HCT116 (cell line): Measurements from ENCODE around the gene STK4. TPM values are rescaled to one million over a fixed set of nuclear protein-coding genes. Genes with fewer than 3 reads are reported as not detected.

ENCODE experiments used
- ATAC-seq: fragments of 200-7000 bp; cut with Tn5 transposase; 2 replicates; pipeline ENCODE4 v1.9.1; 2020; ENCODE audit warnings: mild to moderate bottlenecking, moderate library complexity
- BruUV-seq: library from RNA; stranded (reverse); fragments of 400-500 nt; replicated peaks from 2 replicates; lab custom pipeline; 2021; lab: Mats Ljungman, UMichigan
- CTCF ChIA-PET: fragments of 300-600 bp; sonication (Branson Sonifier 250); formaldehyde crosslinking; loops from one replicate; lab custom pipeline; 2021; ENCODE audit warnings: antibody characterized with exemption; lab: Charles Lee
- POLR2A ChIA-PET: fragments of 300-600, 350-600 bp; sonication (Branson Sonifier 250); formaldehyde crosslinking; loops from one replicate; lab custom pipeline; 2021; ENCODE audit warnings: antibody characterized with exemption; lab: Charles Lee
- RAD21 ChIA-PET, 2 experiments: fragments of 300-600 bp; sonication (Branson Sonifier 250); formaldehyde crosslinking; loops; one replicate each; lab custom pipeline; 2023; ENCODE audit warnings: low total read pairs in 2 of 2; ENCODE audit not compliant: uncharacterized antibody in 2 of 2, unreplicated experiment in 2 of 2, low non-redundant PET in 1 of 2; lab: Charles Lee
- DNase-seq: peaks from one replicate; pipeline ENCODE4 v3.0.0-alpha.2; 2010; ENCODE audit warnings: low read depth, low spot score
- H2AFZ ChIP-seq: fragments of 200-600 bp; shearing (Covaris generic), sonication (generic); 2 replicates; pipeline ENCODE4 v1.6.1; 2017; ENCODE audit warnings: low read depth, mixed run types, mixed read lengths, antibody characterized with exemption, low read length; ENCODE audit not compliant: poor library complexity, severe bottlenecking
- H3K27ac ChIP-seq: 2 replicates; pipeline ENCODE4 v1.5.1; 2012; ENCODE audit warnings: low read depth, low read length
- H3K27me3 ChIP-seq: fragments of 200-600 bp; sonication (generic); 2 replicates; pipeline ENCODE4 v1.6.1; 2016; ENCODE audit warnings: mixed run types, low read length, mixed read lengths; ENCODE audit not compliant: insufficient read depth
- H3K36me3 ChIP-seq, 2 experiments: fragments of 200-500 bp in 1 of 2; fragments of 200-600 bp in 1 of 2; sonication (Bioruptor generic) in 1 of 2; sonication (generic) in 1 of 2; 2 replicates each; pipeline versions ENCODE4 v1.5.1 to v1.6.1; 2014 to 2016; ENCODE audit warnings: low read length in 2 of 2, inconsistent platforms in 1 of 2, mixed read lengths in 1 of 2, mixed run types in 1 of 2; ENCODE audit not compliant: insufficient read depth in 2 of 2, control insufficient read depth in 1 of 2
- H3K4me1 ChIP-seq, 2 experiments: fragments of 200-600 bp in 1 of 2; sonication (generic) in 1 of 2; 2 replicates each; pipeline versions ENCODE4 v1.5.1 to v1.6.1; 2012 to 2017; ENCODE audit warnings: low read length in 2 of 2, inconsistent platforms in 1 of 2, mild to moderate bottlenecking in 1 of 2, mixed read lengths in 1 of 2, mixed run types in 1 of 2, moderate library complexity in 1 of 2; ENCODE audit not compliant: insufficient read depth in 2 of 2, control insufficient read depth in 1 of 2
- H3K4me2 ChIP-seq: fragments of 200-600 bp; sonication (generic); 2 replicates; pipeline ENCODE4 v1.6.1; 2017; ENCODE audit warnings: mixed run types, low read length, mixed read lengths
- H3K4me3 ChIP-seq, 2 experiments: fragments of 200-600 bp in 1 of 2; sonication (generic) in 1 of 2; replicated peaks in 1 of 2; 2 replicates each; pipeline ENCODE4 v1.5.1; 2011 to 2016; ENCODE audit warnings: low read length in 2 of 2, control low read depth in 1 of 2, low read depth in 1 of 2, mild to moderate bottlenecking in 1 of 2, mixed read lengths in 1 of 2, mixed run types in 1 of 2
- H3K79me2 ChIP-seq: fragments of 200-600 bp; sonication (generic); 2 replicates; pipeline ENCODE4 v1.6.1; 2017; ENCODE audit warnings: mild to moderate bottlenecking, mixed run types, low read length, moderate library complexity, mixed read lengths; ENCODE audit not compliant: insufficient read depth
- H3K9ac ChIP-seq: fragments of 200-600 bp; sonication (generic); 2 replicates; pipeline ENCODE4 v1.6.1; 2016; ENCODE audit warnings: low read length, mixed read lengths
- H3K9me2 ChIP-seq: fragments of 200-600 bp; sonication (generic), shearing (Covaris generic); 2 replicates; pipeline ENCODE4 v1.6.1; 2017; ENCODE audit warnings: mixed run types, mild to moderate bottlenecking, moderate library complexity; ENCODE audit not compliant: insufficient read depth
- H3K9me3 ChIP-seq, 2 experiments: fragments of 200-500 bp in 1 of 2; fragments of 200-600 bp in 1 of 2; sonication (Bioruptor generic) in 1 of 2; sonication (generic) in 1 of 2; 2 replicates each; pipeline ENCODE4 v1.6.1; 2014 to 2017; ENCODE audit warnings: low read length in 2 of 2, mixed read lengths in 2 of 2, inconsistent platforms in 1 of 2, low read depth in 1 of 2, mild to moderate bottlenecking in 1 of 2, mixed run types in 1 of 2, moderate library complexity in 1 of 2; ENCODE audit not compliant: control insufficient read depth in 1 of 2, insufficient read depth in 1 of 2
- H4K20me1 ChIP-seq: fragments of 200-600 bp; sonication (generic), shearing (Covaris generic); 2 replicates; pipeline ENCODE4 v1.6.1; 2017; ENCODE audit warnings: mixed run types, mild to moderate bottlenecking, moderate library complexity; ENCODE audit not compliant: insufficient read depth
- ATF3 ChIP-seq: IDR thresholded peaks from 2 replicates; pipeline ENCODE4 v1.6.1; 2012
- CEBPB ChIP-seq: IDR thresholded peaks from 2 replicates; pipeline ENCODE4 v1.6.1; 2012; ENCODE audit warnings: low read depth
- EGR1 ChIP-seq: IDR thresholded peaks from 2 replicates; pipeline ENCODE4 v1.6.1; 2012; ENCODE audit warnings: low read depth
- ELF1 ChIP-seq: IDR thresholded peaks from 2 replicates; pipeline ENCODE4 v1.6.1; 2012; ENCODE audit warnings: low read depth, borderline replicate concordance
- EZH2 ChIP-seq: fragments of 200-600 bp; sonication (generic); IDR thresholded peaks from 2 replicates; pipeline ENCODE4 v1.6.1; 2017; ENCODE audit warnings: antibody characterized with exemption, mixed run types
- EZH2phosphoT487 ChIP-seq: fragments of 200-600 bp; IDR thresholded peaks from 2 replicates; pipeline ENCODE4 v1.6.1; 2018; ENCODE audit warnings: antibody characterized with exemption, borderline replicate concordance
- FOSL1 ChIP-seq: IDR thresholded peaks from 2 replicates; pipeline ENCODE4 v1.6.1; 2012; ENCODE audit warnings: low read depth
- JUND ChIP-seq: IDR thresholded peaks from 2 replicates; pipeline ENCODE4 v1.6.1; 2012
- MAX ChIP-seq: IDR thresholded peaks from 2 replicates; pipeline ENCODE4 v1.6.1; 2012
- POLR2A ChIP-seq: IDR thresholded peaks from 2 replicates; pipeline ENCODE4 v1.7.0; 2011; ENCODE audit warnings: borderline replicate concordance; ENCODE audit not compliant: insufficient read depth, insufficient read length; ENCODE audit errors: extremely low read depth
- POLR2AphosphoS5 ChIP-seq: IDR thresholded peaks from 2 replicates; pipeline ENCODE4 v1.6.1; 2011; ENCODE audit warnings: mild to moderate bottlenecking, low read depth, low read length, moderate library complexity
- RAD21 ChIP-seq: IDR thresholded peaks from 2 replicates; pipeline ENCODE4 v1.6.1; 2012; ENCODE audit warnings: low read depth, mild to moderate bottlenecking
- REST ChIP-seq: IDR thresholded peaks from 2 replicates; pipeline ENCODE4 v1.6.1; 2012; ENCODE audit warnings: low read depth
- SIN3A ChIP-seq: IDR thresholded peaks from 2 replicates; pipeline ENCODE4 v1.6.1; 2012; ENCODE audit warnings: low read depth
- SRF ChIP-seq: IDR thresholded peaks from 2 replicates; pipeline ENCODE4 v1.6.1; 2012; ENCODE audit warnings: low read depth
- TCF7L2 ChIP-seq: IDR thresholded peaks from 2 replicates; pipeline ENCODE4 v1.7.0; 2011; ENCODE audit warnings: borderline replicate concordance, inconsistent platforms; ENCODE audit not compliant: insufficient read depth, insufficient read length; ENCODE audit errors: extremely low read depth
- YY1 ChIP-seq: IDR thresholded peaks from 2 replicates; pipeline ENCODE4 v1.6.1; 2011; ENCODE audit warnings: low read length, low read depth, moderate library complexity, mild to moderate bottlenecking; ENCODE audit not compliant: insufficient replicate concordance; ENCODE audit errors: extremely low read depth
- ZBTB33 ChIP-seq: IDR thresholded peaks from 2 replicates; pipeline ENCODE4 v1.6.1; 2011; ENCODE audit warnings: mild to moderate bottlenecking, low read length, moderate library complexity; ENCODE audit not compliant: insufficient replicate concordance; ENCODE audit errors: extremely low read depth
- ZFX ChIP-seq: fragments of 450-650 bp; IDR thresholded peaks from 2 replicates; pipeline ENCODE4 v1.6.1; 2017
- ZNF274 ChIP-seq: fragments of 200-500 bp; sonication (Bioruptor generic); IDR thresholded peaks from 2 replicates; pipeline ENCODE4 v1.6.1; 2014; ENCODE audit warnings: mild to moderate bottlenecking, low read depth, low read length, inconsistent platforms
- intact Hi-C: fragments of 100-400 bp; cut with micrococcal nuclease; formaldehyde crosslinking; loops from 2 replicates; pipeline ENCODE4 v1.10.0; 2022
- total RNA-seq: library from RNA; stranded (reverse); gene quantifications from one replicate; pipeline ENCODE4 v1.2.1, GENCODE V29; 2021; ENCODE audit not compliant: unreplicated experiment

The STK4 gene
- total RNA-seq, 1 experiment from 2014 or later = 45.4 TPM

- H3K36me3 ChIP-seq = peaks cover 31 to 56% of the 10 kb centered on the region in 2 experiments; a peak in 3 of 4 replicates
- H3K9ac ChIP-seq = no peak overlapping the region
- H3K4me1 ChIP-seq = no peaks in the 10 kb centered on the region
- no peaks in the 10 kb centered on the region for H4K20me1 ChIP-seq
- H3K4me2 ChIP-seq = no peak overlapping the region
- no peak for DNase-seq
- no peak overlapping the region for H3K4me3 ChIP-seq
- H2AFZ ChIP-seq = no peak overlapping the region
- CTCF ChIA-PET = no interaction called here
- H3K9me3 ChIP-seq = no peaks in the 10 kb centered on the region
- no peak overlapping the region for H3K27ac ChIP-seq
- H3K27me3 ChIP-seq = no peaks in the 10 kb centered on the region
- TF ChIP-seq EZH2phosphoT487 (no peak), ZFX (no peak), YY1 (no peak), RAD21 (no peak), ELF1 (no peak), TCF7L2 (no peak), FOSL1 (no peak), MAX (no peak), REST (no peak), ZBTB33 (no peak), JUND (no peak), POLR2AphosphoS5 (no peak), CEBPB (no peak), SIN3A (no peak), ZNF274 (no peak), SRF (no peak), POLR2A (no peak), ATF3 (no peak), EGR1 (no peak), EZH2 (no peak)
- RAD21 ChIA-PET = no interaction called here
- no peak for ATAC-seq
- 0 out of 2 replicates have a peak, but pooled peaks cover 3% of the 10 kb centered on the region for H3K79me2 ChIP-seq
- intact Hi-C loops = no loop called here
- H3K9me2 ChIP-seq = no peaks in the 10 kb centered on the region
- POLR2A ChIA-PET = interaction anchor here (0.7 to 1.2 kb wide), 3 partner anchors 8 to 32 kb away, joined by 3 to 4 read pairs (median 3); partner anchors contain the start of genes PABPC1L and TOMM34
- BruUV-seq = no TSS peak
Measured at GRCh38 chr20:44941120-44941691, 25.1 kb upstream of the STK4 start.
